Tibial nerve (tissue), 4 donors: ENCODE measurements around the gene CLK2. TPM values are rescaled to one million over a fixed set of nuclear protein-coding genes. Genes with fewer than 3 reads are reported as not detected.

Source experiments
- DNase-seq, 2 donors: peaks; one replicate each; pipeline ENCODE4 v3.0.0-alpha.2; 2019; ENCODE audit warnings: low spot score in 2 of 2
- H3K27ac ChIP-seq, 4 donors: fragments of 200-600 bp; sonication (generic) in 3 of 4; one replicate each; pipeline ENCODE4 v1.5.1; 2017 to 2019; ENCODE audit warnings: mild to moderate bottlenecking in 1 of 4
- H3K27me3 ChIP-seq, 2 donors: fragments of 200-600 bp; sonication (generic) in 1 of 2; one replicate each; pipeline versions ENCODE4 v1.5.1 to v1.6.0; 2017 to 2019
- H3K36me3 ChIP-seq, 3 donors: fragments of 200-600 bp; sonication (generic); one replicate each; pipeline ENCODE4 v1.5.1; 2018 to 2019
- H3K4me1 ChIP-seq, 4 donors: fragments of 200-600 bp; sonication (generic) in 3 of 4; one replicate each; pipeline ENCODE4 v1.5.1; 2017 to 2019
- H3K4me3 ChIP-seq, 4 donors: fragments of 200-600 bp; sonication (generic) in 3 of 4; one replicate each; pipeline ENCODE4 v1.5.1; 2017 to 2019; ENCODE audit warnings: mild to moderate bottlenecking in 1 of 4, moderate library complexity in 1 of 4
- H3K9me3 ChIP-seq, 4 donors: fragments of 200-600 bp; sonication (generic) in 3 of 4; one replicate each; pipeline ENCODE4 v1.5.1; 2017 to 2019
- CTCF ChIP-seq, 5 experiments: fragments of 200-600 bp in 3 of 5; fragments of 450-650 bp in 2 of 5; sonication (generic) in 3 of 5; IDR thresholded peaks; one replicate each; pipeline ENCODE4 v1.5.1; 2016 to 2019; ENCODE audit warnings: antibody characterized with exemption in 5 of 5, mild to moderate bottlenecking in 3 of 5, moderate library complexity in 2 of 5
- EP300 ChIP-seq, 2 donors: sonication (generic); formaldehyde crosslinking; IDR thresholded peaks; one replicate each; pipeline ENCODE4 v1.6.1; 2017; ENCODE audit warnings: antibody characterized with exemption in 2 of 2, mild to moderate bottlenecking in 1 of 2
- POLR2A ChIP-seq, 2 donors: fragments of 450-650 bp; IDR thresholded peaks; one replicate each; pipeline ENCODE4 v1.6.1; 2017; ENCODE audit warnings: antibody characterized with exemption in 2 of 2, mild to moderate bottlenecking in 2 of 2, moderate library complexity in 2 of 2
- WGBS, 2 donors: methylation state at CpG; one replicate each; pipeline ENCODE4 v1.1.5; 2018; 5-methylcytosine and 5-hydroxymethylcytosine counted together
- total RNA-seq, 4 donors: library from RNA; depleted of rRNA; stranded (reverse); fragments of >200 nt; gene quantifications; one replicate each; pipeline ENCODE4 v1.1.0, GENCODE V29; 2016

Gene CLK2
- total RNA-seq, 4 donors from 2014 or later = 41.0 to 70.6 (median 52.3) TPM

GRCh38 chr1:155268630-155269029, 4.7 kb downstream of the CLK2 start:
- WGBS, 2 donors = 88 to 91% methylated on average over 21 of the region's 21 CpGs
- Histone ChIP-seq H3K27me3 (no peaks in the 10 kb centered on the region), H3K36me3 (peaks cover 6 to 82% (median 64%) of the 10 kb centered on the region in 3 donors), H3K27ac (no peak overlapping the region), H3K9me3 (no peaks in the 10 kb centered on the region), H3K4me3 (no peak overlapping the region), H3K4me1 (peaks cover 0 to 24% (median 13%) of the 10 kb centered on the region in 4 donors)
- DNase-seq = no peak
- TF ChIP-seq POLR2A (IDR thresholded peaks at IDR 0.05) = no peak
- no peak for TF ChIP-seq CTCF (IDR thresholded peaks at IDR 0.05)
- TF ChIP-seq EP300 (IDR thresholded peaks at IDR 0.05) = no peak

- no peak overlapping the region for H3K27ac ChIP-seq
- H3K4me1 ChIP-seq = peaks cover 0 to 26% (median 15%) of the 10 kb centered on the region in 4 donors
- WGBS, 2 donors = 91 to 98% methylated on average over 2 of the region's 2 CpGs
- H3K27me3 ChIP-seq = no peaks in the 10 kb centered on the region
- no peak for DNase-seq
- H3K9me3 ChIP-seq = no peaks in the 10 kb centered on the region
- peaks cover 6 to 90% (median 69%) of the 10 kb centered on the region in 3 donors for H3K36me3 ChIP-seq
- TF ChIP-seq EP300 (IDR thresholded peaks at IDR 0.05) = no peak
- no peak overlapping the region for H3K4me3 ChIP-seq
These were observed 5.9 kb downstream of the CLK2 start for GRCh38 chr1:155267373-155267772.

- Histone ChIP-seq H3K27ac (no peak overlapping the region), H3K27me3 (no peaks in the 10 kb centered on the region), H3K36me3 (peaks cover 6 to 87% (median 69%) of the 10 kb centered on the region in 3 donors), H3K9me3 (no peaks in the 10 kb centered on the region), H3K4me3 (no peak overlapping the region), H3K4me1 (peaks cover 0 to 20% (median 8%) of the 10 kb centered on the region in 4 donors)
- no peak for TF ChIP-seq POLR2A (IDR thresholded peaks at IDR 0.05)
- no peak for TF ChIP-seq EP300 (IDR thresholded peaks at IDR 0.05)
- TF ChIP-seq CTCF (IDR thresholded peaks at IDR 0.05) = no peak
- 76 to 80% methylated on average over 6 of the region's 6 CpGs for WGBS, 2 donors
- no peak for DNase-seq
These were observed 6.8 kb downstream of the CLK2 start for GRCh38 chr1:155266553-155266952.

GRCh38 chr1:155263067-155263466, 10.2 kb downstream of the CLK2 start:
- TF ChIP-seq POLR2A (IDR thresholded peaks at IDR 0.05) = no peak
- no peak for TF ChIP-seq CTCF (IDR thresholded peaks at IDR 0.05)
- no peak for TF ChIP-seq EP300 (IDR thresholded peaks at IDR 0.05)
- Histone ChIP-seq H3K27ac (peak overlapping the region in 3 of 4 donors; percentile 60 to 95 (median 90)), H3K4me1 (peaks cover 0 to 24% (median 13%) of the 10 kb centered on the region in 4 donors), H3K9me3 (no peaks in the 10 kb centered on the region), H3K4me3 (no peak overlapping the region), H3K36me3 (peaks cover 0 to 73% (median 53%) of the 10 kb centered on the region in 3 donors), H3K27me3 (no peaks in the 10 kb centered on the region)
- DNase-seq = no peak
- WGBS, 2 donors = 80 to 86% methylated on average over 9 to 11 of the region's 11 CpGs

- H3K27ac ChIP-seq = peak within 1 kb of the TSS; percentile 60 to 95 (median 86)
- H3K27me3 ChIP-seq = no peaks in the 10 kb centered on the region
- H3K4me3 ChIP-seq = peak within 1 kb of the TSS; percentile 56 to 92 (median 80)
- 0 to 1% methylated on average over 22 to 41 of the region's 47 CpGs for WGBS, 2 donors
- H3K36me3 ChIP-seq = peaks cover 0 to 73% (median 43%) of the 10 kb centered on the region in 3 donors
- H3K4me1 ChIP-seq = peaks cover 0 to 24% (median 13%) of the 10 kb centered on the region in 4 donors
- peak; percentile 89 to 97 for DNase-seq
- no peaks in the 10 kb centered on the region for H3K9me3 ChIP-seq
- TF ChIP-seq CTCF (IDR thresholded peaks at IDR 0.05) = peak in 1 of 5 experiments; percentile 32
- TF ChIP-seq POLR2A (IDR thresholded peaks at IDR 0.05) = peak; percentile 6 to 65
- TF ChIP-seq EP300 (IDR thresholded peaks at IDR 0.05) = peak; percentile 93 to 94
These were observed 11.2 kb downstream of the CLK2 start, which contains the start of gene SCAMP3 for GRCh38 chr1:155261852-155262673. SCAMP3 (minus strand) TSS chr1:155262360; CDS start chr1:155262151, 209 bp downstream.
